Ectodermal cell (in vitro differentiated cells): ENCODE data around the gene MAPT.

ENCODE experiments used
- H3K27ac ChIP-seq: 2 replicates; pipeline ENCODE4 v1.7.0; 2013; ENCODE audit warnings: mild to moderate bottlenecking, low read depth, low read length; ENCODE audit not compliant: insufficient read depth, poor library complexity, severe bottlenecking
- H3K27me3 ChIP-seq: 2 replicates; pipeline ENCODE4 v1.7.0; 2013; ENCODE audit warnings: mild to moderate bottlenecking, low read length; ENCODE audit not compliant: insufficient read depth, control insufficient read depth, poor library complexity, severe bottlenecking
- H3K36me3 ChIP-seq: one replicate; pipeline ENCODE4 v1.7.0; 2013; ENCODE audit warnings: low read length; ENCODE audit not compliant: control insufficient read depth, insufficient read depth
- H3K4me1 ChIP-seq: one replicate; pipeline ENCODE4 v1.7.0; 2013; ENCODE audit warnings: low read length; ENCODE audit not compliant: control insufficient read depth, insufficient read depth
- H3K4me3 ChIP-seq: 2 replicates; pipeline ENCODE4 v1.7.0; 2013; ENCODE audit warnings: low read depth, low read length, control low read depth; ENCODE audit not compliant: insufficient read depth
- H3K9me3 ChIP-seq: 2 replicates; pipeline ENCODE4 v1.7.0; 2013; ENCODE audit warnings: mild to moderate bottlenecking, low read length, moderate library complexity; ENCODE audit not compliant: control insufficient read depth
- WGBS, 2 experiments: methylation state at CpG; one replicate each; pipeline ENCODE4 v1.1.7; 2013; ENCODE audit warnings: missing lambda C conversion rate in 2 of 2; 5-methylcytosine and 5-hydroxymethylcytosine counted together

Gene MAPT

GRCh38 chr17:46064460-46064859 is 170.1 kb downstream of the MAPT start:
- no peak overlapping the region for H3K27ac ChIP-seq
- no peaks in the 10 kb centered on the region for H3K27me3 ChIP-seq
- H3K36me3 ChIP-seq: peaks cover 26% of the 10 kb centered on the region
- H3K4me1 ChIP-seq: no peaks in the 10 kb centered on the region
- 84 to 96% methylated on average over 1 of the region's 1 CpG for WGBS, 2 experiments
- no peaks in the 10 kb centered on the region for H3K9me3 ChIP-seq
- no peak overlapping the region for H3K4me3 ChIP-seq

GRCh38 chr17:46071796-46072195 is 177.4 kb downstream of the MAPT start:
- Histone ChIP-seq H3K4me1 (peaks cover 18% of the 10 kb centered on the region), H3K4me3 (no peak overlapping the region), H3K27ac (no peak overlapping the region), H3K36me3 (peaks cover 2% of the 10 kb centered on the region), H3K9me3 (no peaks in the 10 kb centered on the region), H3K27me3 (no peaks in the 10 kb centered on the region)
- WGBS, 2 experiments: 80 to 87% methylated on average over 3 to 4 of the region's 5 CpGs

GRCh38 chr17:46072998-46073397 is 178.6 kb downstream of the MAPT start:
- Histone ChIP-seq H3K27ac (peak overlapping the region; percentile 3), H3K27me3 (no peaks in the 10 kb centered on the region), H3K4me3 (no peak overlapping the region), H3K36me3 (no peaks in the 10 kb centered on the region), H3K4me1 (peaks cover 18% of the 10 kb centered on the region), H3K9me3 (no peaks in the 10 kb centered on the region)
- WGBS, 2 experiments: no CpG with 5 or more reads among the region's 1 CpG

GRCh38 chr17:46074540-46074939 is 180.2 kb downstream of the MAPT start:
- WGBS, 2 experiments: no CpG with 5 or more reads among the region's 1 CpG
- no peaks in the 10 kb centered on the region for H3K9me3 ChIP-seq
- no peak overlapping the region for H3K27ac ChIP-seq
- H3K4me3 ChIP-seq: no peak overlapping the region
- no peaks in the 10 kb centered on the region for H3K27me3 ChIP-seq
- H3K4me1 ChIP-seq: peaks cover 18% of the 10 kb centered on the region
- no peaks in the 10 kb centered on the region for H3K36me3 ChIP-seq
